ENCODE data around the gene ZNF101. TPM values are rescaled to one million over a fixed set of nuclear protein-coding genes. Genes with fewer than 3 reads are reported as not detected.
A peak's percentile ranks its signal among the peaks of the same experiment; 100 is the strongest.

The ZNF101 gene
- total RNA-seq, 3 donors from 2014 or later (not counting 1 experiment from before 2014, with no cell fraction given), result 35.7 to 58.7 (median 41.0) TPM

GRCh38 chr19:19710506-19710905 is 41.9 kb downstream of the ZNF101 start:
- peaks cover 44% of the 10 kb centered on the region for H3K36me3 Mint-ChIP-seq
- ATAC-seq (no peak), DNase-seq (no peak)
- no peaks in the 10 kb centered on the region for H3K27me3 Mint-ChIP-seq (ENCODE audit: low read depth in 2 of 2)
- 96% methylated on average over 2 of the region's 2 CpGs for WGBS (ENCODE audit: insufficient coverage)
- H3K4me3 Mint-ChIP-seq, result no peak overlapping the region
- no peaks in the 10 kb centered on the region for H3K4me1 Mint-ChIP-seq
- H3K36me3 ChIP-seq (ENCODE audit: control insufficient read depth, insufficient read depth, low read length), result peaks cover 34% of the 10 kb centered on the region
- H3K27me3 ChIP-seq (ENCODE audit: control insufficient read depth, insufficient read depth, low read length), result no peaks in the 10 kb centered on the region
- intact Hi-C loops (cut with micrococcal nuclease), result no loop called here
- no peak overlapping the region for H3K27ac ChIP-seq (ENCODE audit: low read length)
- no peaks in the 10 kb centered on the region for H3K4me1 ChIP-seq (ENCODE audit: control insufficient read depth, insufficient read depth, low read length)
- H3K4me3 ChIP-seq (ENCODE audit: low read length), result no peak overlapping the region
- H3K27ac Mint-ChIP-seq, result no peak overlapping the region
- peaks cover 3 to 14% of the 10 kb centered on the region in 2 donors for H3K9me3 Mint-ChIP-seq
- TF ChIP-seq CTCF (IDR thresholded peaks at IDR 0.05), result no peak
- H3K9me3 ChIP-seq (ENCODE audit: control insufficient read depth, insufficient read depth, low read length), result peaks cover 79% of the 10 kb centered on the region

GRCh38 chr19:19711306-19711933 is 42.8 kb downstream of the ZNF101 start:
- no peak overlapping the region for H3K4me3 Mint-ChIP-seq
- ATAC-seq (no peak), DNase-seq (no peak)
- H3K9me3 Mint-ChIP-seq, result peaks cover 3 to 12% of the 10 kb centered on the region in 2 donors
- TF ChIP-seq CTCF (IDR thresholded peaks at IDR 0.05), result no peak
- Histone ChIP-seq H3K9me3 (ENCODE audit: control insufficient read depth, insufficient read depth, low read length) (peaks cover 80% of the 10 kb centered on the region), H3K27me3 (ENCODE audit: control insufficient read depth, insufficient read depth, low read length) (no peaks in the 10 kb centered on the region), H3K36me3 (ENCODE audit: control insufficient read depth, insufficient read depth, low read length) (peaks cover 34% of the 10 kb centered on the region), H3K4me3 (ENCODE audit: low read length) (no peak overlapping the region), H3K4me1 (ENCODE audit: control insufficient read depth, insufficient read depth, low read length) (no peaks in the 10 kb centered on the region), H3K27ac (ENCODE audit: low read length) (no peak overlapping the region)
- intact Hi-C loops (cut with micrococcal nuclease), result no loop called here
- peak overlapping the region in 1 of 2 donors; percentile 34 for H3K27ac Mint-ChIP-seq
- no peaks in the 10 kb centered on the region for H3K4me1 Mint-ChIP-seq
- WGBS (ENCODE audit: insufficient coverage), result 98% methylated on average over 14 of the region's 14 CpGs
- H3K27me3 Mint-ChIP-seq (ENCODE audit: low read depth in 2 of 2), result no peaks in the 10 kb centered on the region
- peaks cover 53% of the 10 kb centered on the region for H3K36me3 Mint-ChIP-seq

- H3K36me3 ChIP-seq (ENCODE audit: control insufficient read depth, insufficient read depth, low read length), result peaks cover 34% of the 10 kb centered on the region
- peaks cover 3 to 12% of the 10 kb centered on the region in 2 donors for H3K9me3 Mint-ChIP-seq
- H3K4me3 Mint-ChIP-seq, result no peak overlapping the region
- no peak for DNase-seq
- peak overlapping the region in 1 of 2 donors; percentile 34 for H3K27ac Mint-ChIP-seq
- H3K36me3 Mint-ChIP-seq, result peaks cover 60% of the 10 kb centered on the region
- H3K4me1 ChIP-seq (ENCODE audit: control insufficient read depth, insufficient read depth, low read length), result no peaks in the 10 kb centered on the region
- H3K27me3 ChIP-seq (ENCODE audit: control insufficient read depth, insufficient read depth, low read length), result no peaks in the 10 kb centered on the region
- WGBS (ENCODE audit: insufficient coverage), result over 99% methylated on average over 8 of the region's 10 CpGs
- intact Hi-C loops (cut with micrococcal nuclease), result no loop called here
- no peak for TF ChIP-seq CTCF (IDR thresholded peaks at IDR 0.05)
- no peak for ATAC-seq
- peaks cover 0 to 4% of the 10 kb centered on the region in 2 donors for H3K4me1 Mint-ChIP-seq
- H3K27ac ChIP-seq (ENCODE audit: low read length), result no peak overlapping the region
- no peak overlapping the region for H3K4me3 ChIP-seq (ENCODE audit: low read length)
- H3K9me3 ChIP-seq (ENCODE audit: control insufficient read depth, insufficient read depth, low read length), result peaks cover 80% of the 10 kb centered on the region
- H3K27me3 Mint-ChIP-seq (ENCODE audit: low read depth in 2 of 2), result no peaks in the 10 kb centered on the region
Observed at GRCh38 chr19:19711934-19712828, 43.5 kb downstream of the ZNF101 start.
